ENCODE measurements around the gene TENT5C. TPM values are rescaled to one million over a fixed set of nuclear protein-coding genes. Genes with fewer than 3 reads are reported as not detected.
"Not testable (repeated sequence)": the region's sequence is repeated elsewhere in the genome, so short reads cannot be mapped to it uniquely, and the experiment has no call there.

Gene TENT5C
- 10 to 100 TPM; 16.3 to 21.6 TPM for total RNA-seq
- long read RNA-seq, full-length matches to known transcripts: 25 of 31 reads
- long read RNA-seq, partial matches to known transcripts: 0 of 31 reads
- long read RNA-seq, other reads (novel, unspliced or antisense): 6 of 31 reads

DNA sequence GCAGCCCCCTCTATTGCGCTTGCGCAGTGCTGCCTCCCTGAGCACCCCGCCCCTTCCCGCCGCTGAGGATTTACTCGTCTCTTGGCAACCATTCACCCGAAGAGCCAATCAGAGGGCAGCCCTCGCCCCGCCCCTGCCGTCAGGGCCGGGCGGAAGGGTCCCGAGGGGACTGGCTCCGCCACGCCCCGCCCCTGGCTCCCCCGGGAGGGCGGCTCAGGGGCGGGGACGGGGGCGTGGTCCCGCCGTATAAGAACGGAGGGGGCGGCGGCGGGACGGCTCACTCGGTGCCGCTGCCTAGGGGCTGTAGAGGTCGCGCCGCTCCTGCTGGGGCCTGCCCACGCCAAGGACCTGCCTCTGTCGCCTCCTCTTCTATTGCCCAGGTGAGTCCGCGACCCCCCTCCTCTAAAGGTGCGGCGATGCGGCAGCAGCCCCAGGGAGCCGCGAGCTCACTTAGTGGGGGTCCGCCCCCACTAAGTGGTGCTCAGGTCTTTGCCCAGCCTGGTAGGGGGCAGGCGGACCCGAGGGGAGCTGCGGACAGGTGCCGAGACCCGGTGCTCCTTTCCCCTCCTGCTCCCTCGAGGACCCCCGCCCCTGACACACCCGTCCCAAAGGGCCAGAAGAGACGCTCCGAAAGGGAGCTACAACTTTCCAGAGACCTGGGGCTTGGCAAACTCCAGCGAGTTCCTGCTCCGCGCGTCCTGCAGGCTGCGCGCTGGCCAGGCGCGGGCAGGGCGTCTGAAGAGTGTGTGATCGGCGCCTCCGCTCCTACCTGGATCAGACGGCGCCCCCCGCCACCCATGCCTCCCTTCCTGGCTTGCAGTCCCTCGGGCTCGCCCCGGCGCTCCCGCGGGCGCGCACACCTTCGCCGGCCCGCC, at the start of gene TENT5C:
Gene TENT5C (plus strand): TSS at position 275 of the 875 bp plus-strand sequence. CDS start 16,821 bp downstream, outside the sequence.
- ATAC-seq (peak; percentile 96 to 97), DNase-seq (peak; percentile 98)
- intact Hi-C loops (cut with DNase I): loop anchor here (5.0 to 10.0 kb wide), 3 partner anchors 71 to 151 kb away; no protein-coding TSS in a partner anchor

DNA sequence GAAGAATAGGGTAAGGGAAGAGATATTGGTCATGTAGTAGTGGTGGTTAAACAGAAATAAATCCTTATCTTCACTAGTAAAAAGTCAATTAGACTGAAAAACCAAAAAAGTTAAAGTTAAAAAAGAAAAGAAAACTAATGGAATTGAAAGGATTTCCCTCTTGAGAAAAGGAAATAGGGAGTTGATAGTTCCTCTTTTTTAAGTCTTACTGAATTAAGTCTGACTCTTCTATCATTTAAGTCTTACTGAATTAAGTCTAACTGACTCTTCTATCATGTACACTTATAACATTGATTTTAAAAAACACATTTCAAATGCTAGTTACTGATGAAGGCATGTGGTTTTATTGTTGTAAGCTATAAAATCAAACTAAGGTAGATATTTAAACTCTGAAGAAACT, 49.5 kb upstream of the TENT5C start:
- intact Hi-C loops (cut with DNase I): no loop called here
- no peak for DNase-seq
- no peak for ATAC-seq

DNA sequence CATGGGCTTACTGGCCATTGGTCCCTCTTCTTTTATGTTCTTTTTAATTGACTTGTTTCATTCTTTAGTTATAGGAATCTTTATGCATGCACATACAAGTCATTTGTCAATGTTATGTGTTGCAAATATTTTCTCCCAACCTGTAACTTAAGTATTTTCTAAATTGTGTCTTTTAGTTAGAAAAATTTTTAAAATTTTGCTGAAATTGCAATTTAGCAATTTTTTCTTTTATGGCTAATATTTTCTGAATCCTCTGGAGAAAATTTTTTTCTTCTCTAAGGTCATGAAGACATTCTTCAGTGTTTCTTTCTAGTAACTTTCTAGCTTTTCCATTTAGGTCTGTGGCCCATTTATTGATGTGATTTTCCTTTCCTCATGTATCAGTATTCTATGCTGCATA, 48.9 kb upstream of the TENT5C start:
- DNase-seq (no peak), ATAC-seq (no peak)
- intact Hi-C loops (cut with DNase I): no loop called here

DNA sequence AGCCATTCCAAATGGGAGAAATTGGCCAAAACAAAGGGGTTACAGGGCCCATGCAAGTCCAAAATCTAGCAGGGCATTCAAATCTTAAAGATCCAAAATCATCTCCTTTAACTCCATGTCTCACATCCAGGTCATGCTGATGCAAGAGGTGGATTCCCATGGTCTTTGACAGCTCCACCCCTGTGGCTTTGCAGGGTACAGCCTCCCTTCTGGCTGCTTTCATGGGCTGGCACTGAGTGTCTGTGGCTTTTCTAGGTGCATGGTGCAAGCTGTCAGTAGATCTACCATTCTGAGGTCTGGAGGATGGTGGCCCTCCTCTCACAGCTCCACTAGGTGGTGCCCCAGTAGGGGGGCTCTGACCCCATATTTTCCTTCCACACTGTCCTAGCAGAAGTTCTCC, 47.4 kb upstream of the TENT5C start:
- intact Hi-C loops (cut with DNase I); DNase-seq; ATAC-seq: not testable (repeated sequence)

DNA sequence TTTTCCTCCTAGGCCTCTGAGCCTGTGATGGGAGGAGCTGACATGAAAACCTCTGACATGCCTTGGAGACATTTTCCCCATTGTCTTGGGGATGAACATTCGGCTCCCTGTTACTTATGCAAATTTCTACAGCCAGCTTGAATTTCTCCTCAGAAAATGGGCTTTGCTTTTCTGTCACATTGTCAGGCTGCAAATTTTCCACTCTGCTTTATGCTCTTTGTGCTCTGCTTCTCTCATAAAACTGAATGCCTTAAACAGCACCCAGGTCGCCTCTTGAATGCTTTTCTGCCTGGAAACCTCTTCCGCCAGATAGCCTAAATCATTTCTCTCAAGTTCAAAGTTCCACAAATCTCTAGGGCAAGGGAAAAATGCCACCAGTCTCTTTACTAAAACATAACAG, 46.7 kb upstream of the TENT5C start:
- intact Hi-C loops (cut with DNase I): no loop called here
- no peak for ATAC-seq
- DNase-seq: no peak

DNA sequence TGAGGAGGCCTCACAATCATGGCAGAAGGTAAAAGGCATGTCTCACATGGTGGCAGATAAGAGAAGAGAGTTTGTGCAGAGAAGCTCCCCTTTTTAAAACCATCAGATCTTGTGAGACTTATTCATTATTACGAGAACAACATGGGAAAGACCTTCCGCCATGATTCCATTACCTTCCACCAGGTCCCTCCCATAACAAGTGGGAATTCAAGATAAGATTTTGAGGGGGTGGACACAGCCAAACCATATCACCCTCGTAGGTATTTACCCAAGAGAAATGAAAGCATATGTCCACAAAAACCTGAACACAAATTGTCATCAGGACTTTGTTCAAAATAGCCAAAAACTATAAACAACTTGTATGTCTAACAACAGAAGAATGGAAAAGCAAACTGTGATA, 45.9 kb upstream of the TENT5C start:
- intact Hi-C loops (cut with DNase I): no loop called here
- DNase-seq: no peak
- ATAC-seq: no peak

DNA sequence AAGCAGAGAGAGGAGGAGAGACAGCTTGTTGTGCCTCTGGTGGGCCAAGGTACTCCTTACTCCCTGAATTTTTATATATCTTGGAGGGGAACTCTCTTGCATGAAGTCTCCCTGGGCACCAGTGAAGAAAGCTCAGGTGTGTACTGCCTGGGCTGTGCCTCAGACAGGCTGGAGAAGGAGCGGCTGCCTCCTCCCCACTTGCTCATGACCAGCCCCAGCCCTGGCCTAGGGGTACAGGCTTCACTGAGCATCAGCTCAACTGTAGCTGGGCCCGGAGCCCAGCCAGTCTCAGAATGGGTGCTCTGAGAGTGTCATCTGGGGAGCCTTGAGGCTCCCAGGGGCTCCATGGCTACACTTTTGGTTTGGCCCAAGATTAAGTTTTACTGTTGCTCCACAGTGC, 44.8 kb upstream of the TENT5C start:
- intact Hi-C loops (cut with DNase I): no loop called here
- DNase-seq (no peak), ATAC-seq (no peak)

DNA sequence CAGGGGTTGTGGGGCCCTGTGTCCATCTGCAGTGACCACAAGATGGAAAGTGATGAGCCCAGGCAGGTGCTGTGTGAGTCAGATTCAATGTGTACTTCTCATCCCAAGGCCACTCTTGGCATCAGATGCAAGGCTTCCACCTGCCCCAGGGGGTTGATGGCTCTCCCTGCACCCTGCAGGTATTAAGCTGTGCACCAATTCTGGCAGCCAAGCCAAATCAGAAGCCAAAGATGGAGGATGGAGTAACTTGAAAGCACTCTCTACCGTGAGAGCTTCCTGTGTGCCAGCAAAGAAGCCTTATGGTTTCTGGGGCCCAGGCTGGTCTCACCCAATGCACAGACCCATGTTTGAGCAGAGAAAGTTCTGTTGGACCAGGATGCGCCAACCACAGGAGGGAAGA, 44.3 kb upstream of the TENT5C start:
- no peak for ATAC-seq
- DNase-seq: no peak
- intact Hi-C loops (cut with DNase I): no loop called here

DNA sequence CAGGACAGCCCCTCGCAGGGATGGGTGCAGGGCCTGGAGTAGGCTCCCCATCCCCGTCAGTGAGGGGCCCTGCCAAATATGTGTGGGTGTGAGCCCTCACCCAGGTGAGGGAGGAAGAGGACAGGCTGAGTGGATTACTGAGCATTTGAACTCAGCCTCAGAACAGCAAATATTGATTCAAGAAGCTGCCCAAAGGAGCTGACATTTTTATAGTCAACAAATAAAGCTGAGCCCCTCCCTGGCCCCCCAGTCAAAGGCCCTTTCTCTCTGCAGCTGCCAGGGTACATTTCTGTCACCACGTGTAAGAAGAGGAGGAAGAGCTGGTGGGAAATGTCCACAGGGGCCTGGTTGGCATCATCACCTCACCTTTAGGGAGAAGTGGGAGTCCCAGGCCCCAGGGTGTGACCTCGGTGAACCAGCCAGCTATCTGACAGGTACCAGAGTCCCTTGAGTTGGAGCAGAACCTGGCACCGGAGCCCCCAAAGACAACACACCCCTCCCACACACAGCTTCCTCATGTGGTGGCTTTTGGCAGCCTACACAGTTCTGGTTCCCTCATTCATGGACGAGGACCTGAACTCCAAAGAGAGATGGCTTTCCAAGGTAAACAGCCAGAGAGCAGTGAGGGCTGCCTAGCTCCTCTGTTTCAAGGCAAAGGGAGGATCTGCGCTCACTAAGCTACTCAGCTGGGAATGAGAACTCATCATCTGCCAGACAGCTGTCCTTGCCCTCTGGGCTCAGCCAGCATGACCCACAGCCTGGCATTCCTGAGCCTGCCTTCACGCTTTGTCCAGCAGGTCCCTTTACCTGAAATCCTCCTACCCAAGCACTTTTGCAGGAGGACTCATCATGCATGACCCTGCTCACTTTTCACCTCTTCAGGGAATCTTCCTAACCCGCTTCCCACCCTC, 43.0 kb upstream of the TENT5C start:
- no peak for ATAC-seq
- no peak for DNase-seq
- intact Hi-C loops (cut with DNase I): no loop called here

DNA sequence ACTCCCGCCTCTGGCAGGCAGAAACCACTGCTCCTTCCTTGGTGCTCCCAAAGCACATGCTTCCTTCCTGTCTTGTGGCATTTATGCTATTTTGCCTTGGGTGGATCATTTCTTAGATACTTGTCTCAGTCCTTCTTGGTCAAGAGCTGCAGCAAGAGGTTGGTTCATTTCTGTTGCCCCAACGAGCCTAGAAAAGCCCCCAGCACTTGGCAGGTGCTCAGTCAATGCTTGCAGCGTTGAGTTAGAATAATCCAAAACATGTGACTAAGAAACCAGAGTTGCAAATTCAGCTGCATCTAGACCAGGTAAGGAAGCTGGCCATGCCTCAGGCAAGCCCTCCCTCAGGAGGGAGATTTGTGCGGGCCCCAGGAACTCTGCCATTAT, 42.4 kb upstream of the TENT5C start:
- intact Hi-C loops (cut with DNase I): no loop called here
- DNase-seq (no peak), ATAC-seq (no peak)

DNA sequence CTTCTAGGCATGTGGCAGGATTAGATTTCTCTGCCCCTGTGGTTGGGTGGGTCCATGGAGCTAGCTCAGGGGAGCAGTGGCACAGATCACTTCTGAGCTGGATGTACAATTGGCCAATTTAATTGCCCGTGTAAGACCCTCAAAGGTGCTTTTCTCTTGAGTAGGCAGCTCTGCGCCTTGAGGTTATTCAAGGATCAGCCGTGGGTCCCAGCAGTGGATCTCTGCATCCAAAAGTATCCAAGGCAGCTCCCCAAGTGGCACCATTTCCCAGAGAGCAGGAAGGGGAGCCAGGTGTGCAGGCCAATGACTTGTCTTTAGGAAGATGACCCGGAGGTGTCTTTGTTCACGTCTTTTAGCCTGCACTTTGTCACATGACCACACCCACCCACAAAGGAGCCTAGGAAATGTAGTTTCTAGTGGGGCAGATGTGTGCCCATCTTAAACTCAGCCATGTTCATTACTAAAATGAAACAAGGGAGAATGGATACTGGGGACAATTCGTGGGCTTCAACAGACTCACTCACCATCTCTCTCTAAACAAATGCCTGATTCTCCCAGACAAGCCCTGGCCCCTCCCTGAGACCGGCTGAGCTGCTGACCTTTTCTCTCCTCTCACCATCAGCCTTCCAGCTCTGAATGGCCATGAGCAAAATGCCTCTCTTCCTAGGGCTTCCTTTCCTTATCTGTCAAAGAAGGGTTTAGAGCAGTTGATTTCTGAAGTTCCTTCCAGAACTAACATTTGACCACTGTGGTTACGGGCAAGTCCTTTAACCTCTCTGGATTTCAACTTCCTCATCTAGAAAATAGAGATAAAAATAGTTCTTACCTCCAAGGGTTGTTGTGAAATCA, 41.4 kb upstream of the TENT5C start:
- no peak for DNase-seq
- intact Hi-C loops (cut with DNase I): no loop called here
- ATAC-seq: no peak

DNA sequence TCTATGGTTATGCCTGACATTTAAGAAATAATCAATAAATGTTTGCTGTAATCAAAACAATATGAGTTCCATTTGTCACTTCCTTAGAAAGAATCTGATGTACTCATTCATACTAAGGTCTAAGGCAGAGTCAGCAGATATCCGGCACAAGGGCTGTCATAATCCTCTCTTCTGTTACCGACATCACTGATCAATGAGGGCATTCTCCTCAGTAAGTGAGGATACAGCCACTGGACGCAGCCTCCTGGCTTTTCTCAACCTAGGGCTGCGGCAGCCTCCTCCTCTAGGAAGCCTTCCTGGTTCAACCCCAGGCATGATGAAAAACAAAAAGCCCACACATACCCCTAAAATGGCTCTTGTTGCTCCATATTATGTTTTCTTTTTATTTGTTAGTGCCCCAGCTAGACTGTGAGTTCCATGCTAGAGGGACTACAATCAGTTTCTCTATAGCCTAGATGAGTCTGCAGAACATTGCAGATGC, 40.7 kb upstream of the TENT5C start:
- intact Hi-C loops (cut with DNase I): no loop called here
- ATAC-seq: no peak
- no peak for DNase-seq

DNA sequence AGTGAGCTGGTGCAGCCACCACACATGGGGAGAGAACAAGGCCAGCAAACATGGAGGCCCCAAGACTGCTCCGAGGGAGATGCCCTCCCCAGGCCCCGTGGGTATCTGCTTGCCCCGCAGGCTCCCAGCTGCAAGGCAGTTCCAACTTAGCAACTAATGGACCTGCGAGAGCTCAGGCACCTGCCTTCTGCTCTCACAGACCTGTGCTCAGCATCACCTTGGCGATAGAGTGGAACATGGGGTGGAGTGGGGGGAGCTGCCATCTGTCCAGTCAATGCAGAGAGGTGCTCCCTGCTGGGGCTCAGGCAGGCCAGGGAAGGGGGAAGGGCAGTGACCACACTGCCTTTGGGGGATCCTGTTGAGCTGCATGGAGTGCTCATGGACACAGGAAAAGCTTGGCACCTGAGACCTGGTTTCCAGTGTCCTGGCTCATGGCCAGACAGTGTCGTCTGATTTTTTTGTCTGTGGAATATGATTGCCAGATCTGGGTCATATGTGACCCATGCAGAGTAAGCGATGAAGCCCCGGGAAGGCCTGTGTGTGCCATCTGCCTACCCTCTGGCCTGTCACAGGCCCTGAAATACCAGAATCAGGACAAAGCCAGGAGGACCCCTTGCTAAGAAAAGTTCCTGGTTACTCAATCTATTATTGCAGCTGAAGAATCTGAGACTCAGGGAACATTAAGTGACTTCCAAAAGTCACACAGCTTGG, 39.9 kb upstream of the TENT5C start:
- DNase-seq: no peak
- intact Hi-C loops (cut with DNase I): no loop called here
- ATAC-seq: no peak

DNA sequence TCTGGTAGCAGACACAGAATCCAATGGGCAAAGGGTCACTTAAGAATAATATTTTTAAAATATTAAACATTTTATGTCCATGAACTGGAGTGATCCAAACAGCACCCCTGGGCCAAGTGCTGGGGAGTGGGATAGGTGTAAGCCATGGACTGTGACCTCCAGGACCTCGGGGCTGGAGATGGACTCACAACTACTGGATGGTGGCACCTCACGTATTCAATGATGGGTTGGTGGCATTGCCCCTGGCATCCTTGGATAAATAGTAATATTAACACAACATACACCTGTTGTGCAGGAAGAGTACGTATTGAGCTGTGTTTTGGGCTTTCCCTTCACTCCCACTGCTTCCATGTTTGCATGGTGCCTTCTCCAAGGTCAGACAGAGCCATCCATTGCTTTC, 39.3 kb upstream of the TENT5C start:
- ATAC-seq: no peak
- intact Hi-C loops (cut with DNase I): no loop called here
- DNase-seq: no peak

DNA sequence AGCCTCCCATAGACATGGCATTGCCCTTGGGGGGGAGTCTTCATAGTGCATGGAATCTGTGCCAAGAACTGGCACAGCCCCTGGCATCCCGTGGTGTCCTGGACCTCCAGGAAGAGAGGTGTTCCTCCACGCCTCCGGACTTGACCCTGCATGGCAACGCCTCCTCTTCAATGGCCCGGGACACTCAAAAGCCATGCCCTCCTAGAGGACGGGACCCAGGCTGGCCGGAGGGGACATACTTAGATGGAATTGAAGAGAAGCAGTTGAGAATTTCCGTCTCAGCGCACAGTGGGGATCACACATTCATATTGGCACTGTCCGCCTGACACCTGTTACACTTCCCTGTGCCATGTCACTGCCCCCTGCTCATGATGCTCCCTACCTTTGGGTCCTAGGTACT, 38.4 kb upstream of the TENT5C start:
- intact Hi-C loops (cut with DNase I): no loop called here
- ATAC-seq (no peak), DNase-seq (no peak)

DNA sequence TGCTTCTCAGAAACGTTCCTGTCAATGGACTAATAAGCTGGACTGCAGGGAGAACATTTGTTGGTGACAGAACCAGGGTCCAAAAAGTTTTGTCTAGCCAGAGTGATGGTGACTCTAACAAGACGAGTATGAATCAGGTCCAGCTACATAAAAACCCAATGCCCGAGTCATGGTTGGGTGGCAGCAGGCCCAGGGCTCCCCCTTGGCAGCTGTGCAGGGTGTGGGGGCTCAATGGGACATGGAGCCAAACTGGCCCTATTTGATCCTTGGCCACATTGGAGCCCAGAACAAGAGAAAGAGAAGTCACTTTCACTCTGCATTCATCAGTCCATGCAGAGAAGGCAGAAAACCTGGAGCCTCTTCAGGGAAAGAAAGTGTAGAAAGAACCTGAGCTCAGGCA, 37.9 kb upstream of the TENT5C start:
- ATAC-seq (no peak), DNase-seq (no peak)
- intact Hi-C loops (cut with DNase I): no loop called here

DNA sequence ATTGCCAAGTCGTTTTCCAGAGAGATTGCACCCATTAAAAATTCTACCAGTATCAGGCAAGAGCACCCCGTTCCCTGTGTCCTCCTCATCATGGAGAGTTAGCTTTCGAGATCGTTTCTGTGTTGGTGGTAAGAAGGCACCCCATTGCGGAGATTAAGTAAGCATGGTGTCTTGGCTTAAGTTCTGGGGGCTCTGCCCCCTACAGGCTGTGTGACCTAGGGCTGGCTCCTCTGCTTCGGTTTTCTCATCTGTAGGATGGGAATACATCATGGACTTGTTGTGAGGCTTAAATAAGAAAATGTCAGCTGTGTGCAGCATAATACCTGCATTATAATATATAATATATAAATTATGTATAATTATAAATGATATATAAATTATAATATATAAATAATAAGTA, 36.8 kb upstream of the TENT5C start:
- DNase-seq (no peak), ATAC-seq (no peak)
- intact Hi-C loops (cut with DNase I): no loop called here

DNA sequence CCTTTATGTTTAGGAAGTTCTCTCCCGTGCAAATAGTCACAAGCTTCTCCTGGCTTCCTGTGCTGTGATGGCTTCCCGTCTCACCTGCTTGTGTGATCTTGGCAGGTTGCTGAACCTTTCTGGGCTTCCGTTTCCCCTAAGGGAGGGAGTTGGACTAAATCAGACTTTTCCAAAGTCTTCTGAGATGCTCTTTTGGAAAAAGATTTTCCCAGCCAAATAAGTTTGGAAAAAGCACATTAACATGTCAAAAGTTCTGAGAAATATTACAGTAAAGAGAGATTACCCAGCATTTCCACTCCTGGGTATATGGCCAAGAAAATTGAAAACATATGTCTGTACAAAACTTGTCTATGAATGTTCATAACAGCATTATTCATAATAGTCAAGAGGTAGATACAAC, 36.0 kb upstream of the TENT5C start:
- no peak for DNase-seq
- ATAC-seq: no peak
- intact Hi-C loops (cut with DNase I): no loop called here

Measured in left cardiac atrium (tissue), 4 donors.